NB4 (cell line): ENCODE measurements around the gene MEA1.

Source experiments
- CTCF ChIP-seq: IDR thresholded peaks from one replicate; pipeline ENCODE4 v1.5.1; 2012; ENCODE audit warnings: low read depth, low read length
- MAX ChIP-seq: IDR thresholded peaks from 2 replicates; pipeline ENCODE4 v1.6.1; 2011; ENCODE audit warnings: low read depth, low read length
- POLR2A ChIP-seq: IDR thresholded peaks from 2 replicates; pipeline ENCODE4 v1.6.1; 2011; ENCODE audit warnings: mild to moderate bottlenecking; ENCODE audit not compliant: insufficient read length; ENCODE audit errors: extremely low read depth

DNA sequence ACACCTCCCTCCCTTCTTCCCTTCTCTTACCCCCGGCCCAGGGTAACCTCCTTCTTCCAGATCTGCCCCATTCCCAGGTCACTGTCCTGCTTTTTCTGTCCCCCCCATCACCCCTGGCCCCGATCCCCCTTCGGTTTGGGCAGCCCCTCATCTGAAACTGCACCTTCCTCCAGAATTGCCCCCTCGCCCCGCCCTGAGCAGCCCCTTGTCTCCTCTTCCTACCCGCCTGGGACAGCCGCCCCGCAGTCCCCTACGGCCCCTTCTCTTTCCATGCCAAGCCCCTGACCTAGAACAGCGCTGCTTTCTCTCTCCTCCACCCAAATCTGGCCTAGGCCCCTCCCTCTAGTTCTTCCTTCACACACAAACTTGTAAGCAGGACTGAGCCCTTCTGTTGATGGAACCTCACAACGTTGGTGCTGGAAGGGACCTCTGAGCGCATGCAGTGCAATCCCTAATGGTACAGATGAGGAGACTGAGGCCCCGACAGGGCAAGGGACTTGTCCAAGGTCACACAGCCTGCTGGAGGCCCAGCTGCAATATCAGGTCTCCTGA, 28.7 kb downstream of the MEA1 start:
- TF ChIP-seq CTCF, result no peak
- TF ChIP-seq POLR2A, result no peak
- TF ChIP-seq MAX, result no peak
